Ovary (tissue), 3 donors: ENCODE measurements around the gene UBL4A.

Experiments
- CTCF ChIP-seq, 3 donors: fragments of 450-650 bp in 2 of 3; fragments of 200-600 bp in 1 of 3; IDR thresholded peaks; one replicate each; pipeline versions ENCODE4 v1.5.1 to v1.8.0; 2016 to 2022; ENCODE audit warnings: antibody characterized with exemption in 3 of 3, mild to moderate bottlenecking in 1 of 3
- POLR2A ChIP-seq: fragments of 450-650 bp; IDR thresholded peaks from one replicate; pipeline ENCODE4 v1.6.1; 2017; ENCODE audit warnings: antibody characterized with exemption, mild to moderate bottlenecking, moderate library complexity
- donor health status: DM: no; HTN: no; CAD: no.

- no peak for TF ChIP-seq CTCF (IDR thresholded peaks at IDR 0.05)
- TF ChIP-seq POLR2A = no peak
Observed at GRCh38 chrX:154486052-154486395, 391 bp downstream of the UBL4A start.
